ENCODE results near the gene TBRG1. TPM values are rescaled to one million over a fixed set of nuclear protein-coding genes. Genes with fewer than 3 reads are reported as not detected.

The TBRG1 gene
- total and polyA plus RNA-seq, 2 of the 8 experiments (the other 6 are each of a cell fraction or from before 2014, with no cell fraction given), result 16.3 to 26.7 TPM

DNA sequence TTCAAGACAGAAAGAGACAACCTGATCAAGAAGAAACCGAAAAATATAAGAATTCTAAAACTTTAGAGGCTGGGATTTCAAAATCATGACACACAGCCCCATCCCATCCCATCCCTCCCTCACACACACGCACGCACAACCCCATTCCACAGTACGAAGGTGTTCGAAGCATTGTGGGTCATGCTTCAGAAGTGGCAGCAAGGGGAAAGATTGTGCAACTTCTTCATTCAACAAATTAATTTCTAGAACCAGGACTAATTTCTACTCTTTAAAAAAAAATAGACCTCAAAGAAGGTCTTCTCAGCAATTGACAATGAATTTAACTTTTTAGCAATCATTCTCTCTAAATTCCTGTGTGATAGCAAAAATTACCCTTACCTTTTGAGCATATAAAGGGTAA lies 51.9 kb downstream of the TBRG1 start:
- H4K5ac ChIP-seq (ENCODE audit: insufficient read length, low read depth, low read length), result no peak overlapping the region
- 76% methylated on average over 5 of the region's 5 CpGs; no CpG with 5 or more reads in 1 of the 2 experiments for WGBS, 2 experiments (ENCODE audit: extremely low coverage in 1 of 2, insufficient coverage in 1 of 2, insufficient read length in 1 of 2, insufficient replicate concordance in 2 of 2, low coverage in 1 of 2, low lambda C conversion rate in 2 of 2, missing lambda C conversion rate in 1 of 2)
- H2BK5ac ChIP-seq (ENCODE audit: low read depth, low read length), result no peak overlapping the region
- ChIA-PET CTCF (ENCODE audit: partially characterized antibody) (interaction anchor here (0.9 to 3.2 kb wide), 8 partner anchors 11 to 163 kb away, joined by 3 to 20 read pairs (median 4); partner anchors contain the start of gene ESAM), POLR2A (ENCODE audit: partially characterized antibody) (interaction anchor here (1.0 to 1.7 kb wide), 4 partner anchors 11 to 126 kb away, joined by 3 to 5 read pairs (median 4); partner anchors contain the start of gene MSANTD2)
- H3K27me3 ChIP-seq (replicated peaks in 1 of 4; ENCODE audit: control insufficient read depth in 3 of 4, extremely low read depth in 1 of 4, insufficient read depth in 3 of 4, low read length in 3 of 4), result peaks cover 0 to 15% (median 5%) of the 10 kb centered on the region in 4 experiments; a peak in 5 of 7 replicates
- no peaks in the 10 kb centered on the region; a peak in 1 of 8 replicates for H3K36me3 ChIP-seq (ENCODE audit: control insufficient read depth in 2 of 4, insufficient read depth in 4 of 4, low read length in 3 of 4)
- H2AFZ ChIP-seq (ENCODE audit: low read length), result peak overlapping the region; percentile 60; the same call in 1 of the 2 replicates
- peaks cover 7% of the 10 kb centered on the region; the same call in 1 of the 2 replicates for H3K23me2 ChIP-seq (ENCODE audit: low read depth, low read length)
- TF ChIP-seq CHD2 (IDR thresholded peaks at IDR 0.05; ENCODE audit: low read length) (no peak), TEAD4 (IDR thresholded peaks at IDR 0.05; ENCODE audit: low read depth, low read length) (no peak)
- H3K4ac ChIP-seq (replicated peaks; ENCODE audit: insufficient read length, low read depth, low read length), result no peak overlapping the region
- H2BK15ac ChIP-seq (ENCODE audit: low read length), result no peak overlapping the region
- FAIRE-seq (no peak), DNase-seq (ENCODE audit: low read depth in 1 of 2, low spot score in 2 of 2) (no peak)
- no peaks in the 10 kb centered on the region for H3K9me3 ChIP-seq (ENCODE audit: insufficient read depth in 2 of 2, low read depth in 1 of 2, low read length in 1 of 2)
- no peaks in the 10 kb centered on the region; a peak in 1 of 7 replicates for H3K4me1 ChIP-seq (replicated peaks in 1 of 4; ENCODE audit: control insufficient read depth in 3 of 4, insufficient read depth in 4 of 4, low read length in 3 of 4)
- no peak overlapping the region for H2BK120ac ChIP-seq (replicated peaks; ENCODE audit: low read depth, low read length)
- no peak overlapping the region for H3K18ac ChIP-seq (ENCODE audit: extremely low read depth, low read length)
- H3K4me2 ChIP-seq (ENCODE audit: insufficient read depth in 1 of 2, low read depth in 2 of 2, low read length in 2 of 2), result peak overlapping the region; percentile 71 to 91
- H4K8ac ChIP-seq (ENCODE audit: extremely low read depth, insufficient read depth, low read length), result no peak overlapping the region
- no peaks in the 10 kb centered on the region; the same call in 1 of the 2 replicates for H3K79me1 ChIP-seq (ENCODE audit: low read depth, low read length)
- H3K56ac ChIP-seq (replicated peaks; ENCODE audit: insufficient read length, low read depth, low read length), result no peak overlapping the region
- no peak overlapping the region for H3K14ac ChIP-seq (ENCODE audit: insufficient read length)
- no peak overlapping the region for H4K91ac ChIP-seq (replicated peaks; ENCODE audit: insufficient read length, low read length)
- H2BK20ac ChIP-seq (ENCODE audit: low read length), result no peak overlapping the region
- no peak overlapping the region for H2BK12ac ChIP-seq (ENCODE audit: low read depth, low read length)
- no peak overlapping the region for H3K27ac ChIP-seq (ENCODE audit: low read depth, low read length)
- no peak overlapping the region for H3K23ac ChIP-seq (ENCODE audit: insufficient read length)
- peak overlapping the region in 2 of 4 experiments; percentile 28 to 80; a peak in 2 of 7 replicates for H3K9ac ChIP-seq (replicated peaks in 1 of 4; ENCODE audit: extremely low read depth in 1 of 4, low read depth in 3 of 4, low read length in 3 of 4)
- H4K20me1 ChIP-seq (replicated peaks in 1 of 2; ENCODE audit: control insufficient read depth in 1 of 2, insufficient read depth in 2 of 2, low read length in 2 of 2), result no peaks in the 10 kb centered on the region
- no peak overlapping the region; the same call in 1 of the 2 replicates for H2AK5ac ChIP-seq (ENCODE audit: low read depth, low read length)
- peak overlapping the region; percentile 60 to 90 (median 78); a peak in 6 of 8 replicates for H3K4me3 ChIP-seq (ENCODE audit: extremely low read depth in 1 of 4, insufficient read depth in 2 of 4, low read depth in 3 of 4, low read length in 4 of 4)
- no peaks in the 10 kb centered on the region for H3K79me2 ChIP-seq (ENCODE audit: control insufficient read depth in 1 of 2, insufficient read depth in 2 of 2, low read length in 2 of 2)

All from H1 (cell line).